Ramos (cell line): Measurements from ENCODE around the gene KCNK5.

Experiments
- in situ Hi-C: fragments of 300-500 bp; cut with MboI; formaldehyde crosslinking; loops from one replicate; pipeline ENCODE4 v1.14.3; 2022; ENCODE audit warnings: low sequenced_read_pairs; ENCODE audit not compliant: unreplicated experiment

The KCNK5 gene

DNA sequence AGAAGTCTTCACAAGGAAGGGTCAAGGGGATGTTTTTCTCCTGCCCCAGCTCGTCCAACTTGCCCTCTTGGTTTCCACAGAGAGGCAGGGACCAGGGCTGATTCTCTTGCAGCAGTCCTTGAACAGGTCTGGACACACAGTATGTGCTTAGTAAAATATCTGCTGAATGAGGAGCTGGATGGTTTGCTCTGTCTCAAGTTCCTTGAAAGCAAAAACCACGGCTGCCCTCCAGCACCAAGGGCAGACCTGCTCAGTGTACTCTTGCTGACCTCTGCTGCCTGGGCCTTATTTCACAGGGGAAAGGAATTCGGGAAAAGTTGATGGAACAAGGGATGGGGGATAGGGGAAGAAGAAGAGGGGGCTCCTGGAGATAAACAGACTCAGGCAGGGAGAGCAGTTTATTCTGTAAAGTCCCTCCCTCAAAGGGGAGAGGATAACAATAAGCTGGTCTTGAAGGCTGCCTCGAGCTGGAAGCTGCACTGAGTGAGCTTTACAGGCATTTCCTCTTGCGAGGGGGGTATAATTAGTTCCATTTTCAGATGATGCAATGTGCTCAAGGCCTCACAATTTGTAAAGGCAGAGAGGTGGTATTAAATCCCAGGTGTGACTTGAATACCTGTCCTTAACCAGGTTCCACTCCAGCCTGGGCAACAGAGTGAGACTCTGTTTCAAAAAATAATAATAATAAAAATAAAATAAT, 10.3 kb downstream of the KCNK5 start:
- in situ Hi-C loops, result no loop called here

GRCh38 chr6:39217177-39217864, 12.0 kb downstream of the KCNK5 start:
- in situ Hi-C loops, result no loop called here

DNA sequence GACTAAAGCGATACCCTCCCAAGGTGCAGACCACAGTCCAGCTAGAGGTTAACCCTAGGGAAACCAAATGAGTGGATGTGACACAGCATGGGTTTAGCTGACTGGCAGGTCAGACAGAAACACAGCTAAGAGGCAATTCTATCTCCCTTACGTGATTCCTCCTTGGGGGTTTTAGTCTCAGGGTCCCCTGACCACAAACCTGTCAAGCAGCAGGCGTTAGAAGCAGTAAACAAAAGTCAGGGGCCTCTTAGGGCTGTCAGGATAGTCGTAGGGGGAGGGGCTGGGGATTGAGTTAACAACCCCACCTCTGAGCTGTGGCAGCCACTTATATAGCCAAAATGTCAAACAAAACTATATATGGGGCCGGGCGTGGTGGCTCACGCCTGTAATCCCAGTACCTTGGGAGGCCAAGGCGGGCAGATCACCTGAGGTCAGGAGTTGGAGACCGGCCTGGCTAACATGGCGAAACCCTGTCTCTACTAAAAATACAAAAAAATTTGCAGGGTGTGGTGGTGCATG, 13.6 kb downstream of the KCNK5 start:
- in situ Hi-C loops, result no loop called here

DNA sequence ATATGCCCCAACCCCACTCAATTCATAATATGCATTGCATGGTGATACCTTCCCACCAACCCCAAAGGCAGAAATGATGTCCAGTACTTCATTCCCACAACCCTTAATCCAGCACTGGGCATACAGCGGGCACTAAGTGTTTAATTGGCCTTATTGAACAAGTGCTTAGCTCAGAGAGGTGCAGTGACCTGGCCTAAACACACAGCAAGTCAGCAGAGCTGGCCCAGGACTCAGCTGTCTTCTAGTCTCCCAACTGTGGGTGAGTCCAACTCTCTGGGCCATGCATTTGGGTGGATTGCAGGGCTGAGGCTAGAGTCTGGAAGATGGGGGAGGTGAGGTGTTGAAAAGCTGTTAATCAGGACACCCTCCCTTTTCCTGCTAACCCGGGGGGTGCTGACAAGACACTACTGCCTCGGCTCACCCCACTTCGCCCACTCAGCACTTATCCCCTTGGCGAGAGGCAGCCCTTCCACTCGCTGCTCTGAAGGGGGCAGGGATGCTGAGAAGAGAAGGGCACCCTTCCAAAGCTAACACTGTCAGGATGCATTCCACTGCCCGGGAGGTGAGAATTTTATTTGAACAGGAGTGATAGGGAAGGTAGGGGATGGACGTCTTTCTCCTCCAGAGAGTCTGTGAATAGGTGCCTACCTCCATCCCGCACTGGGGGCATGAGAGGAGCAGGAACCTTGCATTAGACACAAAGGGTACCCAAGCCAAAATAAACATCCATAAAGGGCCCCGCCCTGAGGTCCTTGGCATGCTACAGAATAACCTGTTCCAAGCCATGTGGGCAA, 14.2 kb downstream of the KCNK5 start:
- in situ Hi-C loops, result no loop called here

DNA sequence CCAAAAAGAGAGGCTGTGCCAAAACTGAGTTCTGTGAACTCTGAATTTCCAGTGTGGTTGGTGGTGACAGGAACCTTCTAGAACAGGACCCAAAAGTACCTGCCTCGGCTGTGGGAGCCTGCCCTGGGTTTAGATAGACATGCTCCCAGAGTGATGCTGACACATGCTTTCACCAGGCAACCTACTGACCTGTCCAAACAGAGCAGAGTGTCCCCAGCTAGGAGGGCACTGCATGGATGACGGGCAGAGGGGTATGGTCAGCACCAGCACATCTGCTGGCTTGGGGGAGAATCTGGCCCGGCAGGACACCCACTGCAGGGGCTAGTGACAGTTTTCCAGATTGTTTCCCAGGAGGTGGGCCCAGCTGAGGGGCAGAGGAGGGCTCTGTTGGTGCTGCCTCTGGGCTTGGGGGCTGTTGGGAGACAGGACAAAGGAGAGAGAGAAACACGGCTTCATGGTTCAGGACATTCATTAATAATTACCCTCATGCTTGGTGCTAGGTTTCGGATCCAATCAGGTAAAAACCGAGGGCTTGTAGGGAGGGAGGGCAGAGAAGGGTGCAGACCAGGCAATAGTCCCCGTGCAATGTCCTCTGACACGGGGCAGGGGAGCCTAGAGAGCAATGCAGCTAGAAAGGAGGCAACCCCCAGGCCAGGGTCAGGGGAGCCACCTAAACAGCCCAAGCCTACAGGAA, 15.0 kb downstream of the KCNK5 start:
- in situ Hi-C loops, result no loop called here

GRCh38 chr6:39213195-39213920, 15.9 kb downstream of the KCNK5 start:
- in situ Hi-C loops, result no loop called here

DNA sequence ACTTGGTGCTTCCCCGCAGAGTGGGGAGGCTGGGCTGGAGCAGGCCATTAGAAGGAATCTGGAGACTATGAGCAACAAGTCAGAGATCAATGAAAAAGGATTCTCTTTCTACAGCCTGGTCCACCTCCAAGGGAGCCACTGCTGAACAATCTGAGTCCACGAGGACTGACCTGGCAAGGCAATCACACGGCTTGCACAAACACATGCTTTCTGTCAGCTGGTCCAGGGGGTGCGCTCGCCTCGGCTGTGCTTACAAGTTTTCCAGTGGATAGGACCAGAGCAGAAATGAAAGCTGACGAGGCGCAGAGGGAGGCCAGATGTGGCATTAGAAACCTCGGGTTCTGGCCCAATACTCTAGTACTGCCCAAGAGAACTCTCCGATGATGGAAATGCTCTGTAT, 18.1 kb downstream of the KCNK5 start:
- in situ Hi-C loops, result no loop called here

- in situ Hi-C loops, result no loop called here
Measured at GRCh38 chr6:39210450-39210849, 18.8 kb downstream of the KCNK5 start.

- in situ Hi-C loops, result no loop called here
Measured at GRCh38 chr6:39209911-39210310, 19.4 kb downstream of the KCNK5 start.

- in situ Hi-C loops, result no loop called here
Measured at GRCh38 chr6:39209360-39209811, 19.9 kb downstream of the KCNK5 start.

DNA sequence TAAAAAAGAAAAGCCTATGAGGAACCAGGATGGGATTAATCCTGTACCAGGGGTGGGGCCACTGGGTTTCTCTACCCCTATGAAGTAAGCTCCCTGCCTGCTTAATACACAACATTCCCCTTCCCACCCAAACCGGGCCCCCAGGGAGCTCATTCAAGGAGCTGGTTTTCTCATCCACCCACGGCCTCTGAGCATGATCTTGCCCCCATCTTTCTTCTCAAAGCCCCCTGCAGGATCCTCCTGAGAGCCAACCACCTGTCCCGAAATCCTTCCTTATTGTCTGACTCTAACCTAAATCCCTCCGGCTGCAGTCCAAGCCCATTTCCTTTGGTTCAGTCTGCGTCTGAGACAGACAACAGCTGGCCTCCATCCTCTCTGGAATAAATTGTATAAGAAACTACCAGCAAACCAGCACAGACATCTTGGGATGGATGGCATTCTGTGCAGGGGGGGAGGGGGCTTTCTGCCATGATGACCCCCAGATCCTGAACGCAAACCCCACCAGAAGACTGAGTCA, 21.0 kb downstream of the KCNK5 start:
- in situ Hi-C loops, result no loop called here

- in situ Hi-C loops, result no loop called here
Measured at GRCh38 chr6:39207416-39208222, 21.7 kb downstream of the KCNK5 start.

DNA sequence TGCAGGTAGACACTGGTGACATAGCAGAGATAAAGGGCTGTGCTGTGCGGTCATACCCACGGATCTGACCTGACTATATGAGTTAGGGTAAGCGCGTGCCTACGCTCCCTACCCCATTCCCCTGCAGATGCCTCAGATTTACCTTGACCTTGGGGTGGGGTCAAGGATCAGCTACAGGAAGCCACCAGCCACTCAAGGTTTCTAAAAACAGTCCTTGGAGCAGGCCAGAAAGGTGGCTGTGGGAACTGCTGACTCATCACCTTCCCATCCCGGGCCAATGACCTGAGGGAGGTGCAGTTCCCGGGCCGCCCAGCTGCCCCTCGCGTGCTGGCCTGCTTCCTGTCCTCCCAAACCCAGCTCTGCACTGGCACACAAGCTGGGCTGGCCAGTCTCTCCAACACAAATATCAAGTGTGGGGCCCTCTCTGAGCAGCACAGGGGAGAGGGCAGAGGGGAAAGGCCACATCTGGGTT, 23.0 kb downstream of the KCNK5 start:
- in situ Hi-C loops, result no loop called here

GRCh38 chr6:39204646-39205244, 24.5 kb downstream of the KCNK5 start:
- in situ Hi-C loops, result no loop called here

- in situ Hi-C loops, result no loop called here
Measured at GRCh38 chr6:39204160-39204495, 25.1 kb downstream of the KCNK5 start.

GRCh38 chr6:39203436-39204159, 25.7 kb downstream of the KCNK5 start:
- in situ Hi-C loops, result no loop called here

DNA sequence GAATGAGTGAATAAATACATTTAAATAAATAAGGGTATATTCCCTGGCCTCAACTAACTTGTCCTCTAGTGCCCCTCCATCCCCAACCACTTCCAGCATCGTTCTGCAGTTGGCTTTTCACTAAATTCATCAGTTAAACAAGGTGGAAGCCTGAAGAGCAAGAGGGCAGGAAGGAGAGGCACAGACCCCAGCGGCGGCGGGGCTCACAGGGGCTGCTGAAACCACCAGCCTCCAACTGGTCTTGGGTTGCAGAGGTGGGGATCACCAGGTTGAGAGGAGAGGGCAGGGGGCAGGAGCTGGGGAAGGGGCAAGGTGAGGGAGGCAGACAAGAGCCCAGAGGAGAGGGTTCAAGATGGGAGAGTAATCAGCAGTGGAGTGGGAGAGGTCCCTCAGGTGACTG, 27.1 kb downstream of the KCNK5 start:
- in situ Hi-C loops, result no loop called here
